Adrenal gland (tissue), 12 donors: Measurements from ENCODE around the gene METTL21C. TPM values are rescaled to one million over a fixed set of nuclear protein-coding genes. Genes with fewer than 3 reads are reported as not detected.

ENCODE experiments used
- DNase-seq, 7 donors: peaks; one replicate each; pipeline ENCODE4 v3.0.0-alpha.2; 2019 to 2020
- H3K27ac ChIP-seq, 5 donors: fragments of 200-600 bp; sonication (generic) in 4 of 5; 1 replicate in 3 of 5; 2 replicates in 2 of 5; pipeline versions ENCODE4 v1.5.1 to v1.8.0; 2016 to 2020; ENCODE audit warnings: mild to moderate bottlenecking in 1 of 5
- H3K27me3 ChIP-seq: fragments of 200-600 bp; 2 replicates; pipeline ENCODE4 v1.8.0; 2021
- H3K36me3 ChIP-seq, 2 donors: fragments of 200-600 bp; replicated peaks in 1 of 2; 1 replicate in 1 of 2; 2 replicates in 1 of 2; pipeline versions ENCODE4 v1.5.1 to v1.8.0; 2018 to 2022
- H3K4me1 ChIP-seq, 2 donors: fragments of 200-600 bp; replicated peaks in 1 of 2; 1 replicate in 1 of 2; 2 replicates in 1 of 2; pipeline versions ENCODE4 v1.5.1 to v1.8.0; 2018 to 2021
- H3K4me3 ChIP-seq, 4 donors: fragments of 200-600 bp; sonication (generic) in 3 of 4; one replicate each; pipeline ENCODE4 v1.5.1; 2016 to 2018
- H3K9me3 ChIP-seq, 3 donors: fragments of 200-600 bp; sonication (generic) in 1 of 3; replicated peaks in 1 of 3; 1 replicate in 2 of 3; 2 replicates in 1 of 3; pipeline versions ENCODE4 v1.5.1 to v1.8.0; 2016 to 2021
- POLR2A ChIP-seq, 2 donors: fragments of 450-650 bp; IDR thresholded peaks; one replicate each; pipeline ENCODE4 v1.6.1; 2017; ENCODE audit warnings: antibody characterized with exemption in 2 of 2, mild to moderate bottlenecking in 2 of 2, moderate library complexity in 1 of 2
- WGBS, 4 donors: extraction: QIAGEN DNeasy Blood & Tissue Kit in 2 of 4; methylation state at CpG; one replicate each; pipeline versions ENCODE4 v1.1.5 to v1.1.7; 2013 to 2017; 5-methylcytosine and 5-hydroxymethylcytosine counted together
- intact Hi-C, 2 donors: fragments of 100-400 bp; cut with DNase I; formaldehyde crosslinking; loops; one replicate each; pipeline versions ENCODE4 v1.14.1 to v1.15.0; 2022 to 2023
- polyA plus RNA-seq, 3 donors: library from polyadenylated mRNA; stranded (reverse); fragments of 200-250 nt in 2 of 3; fragments of 350-450 nt in 1 of 3; fragmentation: Illumina TruSeq in 1 of 3; extraction: RNeasy Lipid Tissue Mini Kit (QIAGEN cat#74804) in 1 of 3; gene quantifications; one replicate each; pipeline ENCODE4 v1.2.3, GENCODE V29; 2013 to 2014
- total RNA-seq, 9 donors: library from RNA; depleted of rRNA in 4 of 9; stranded (reverse); fragments of >200 nt in 4 of 9; fragments of 120-200 nt in 1 of 9; fragmentation: NEBNext Ultra II Directional in 1 of 9; extraction: Animal tissue kit (Norgen Biotek cat#: 25700) in 1 of 9; gene quantifications; one replicate each; pipeline versions ENCODE4 v1.1.0 to v1.2.4, GENCODE V29; 2013 to 2023
- TF ChIP-seq, protein P1 (sequence below), 6 experiments: fragments of 450-650 bp in 4 of 6; fragments of 200-600 bp in 2 of 6; sonication (generic) in 1 of 6; IDR thresholded peaks; 1 replicate in 5 of 6; 2 replicates in 1 of 6; pipeline versions ENCODE4 v1.5.1 to v1.8.0; 2016 to 2021; ENCODE audit warnings: antibody characterized with exemption in 6 of 6, mild to moderate bottlenecking in 2 of 6, moderate library complexity in 1 of 6
- donor health status: healthy with polysubstance abuse.
- donor health status: Bipolar disorder and iron deficiency.
- donor health status: DM: yes; HTN: yes; CAD: no.
- donor health status: DM: no; HTN: no; CAD: no.
- donor health status: DM: no; HTN: no; CAD: no.
- donor health status: DM: yes; HTN: yes; CAD: no.

Gene METTL21C
- total and polyA plus RNA-seq, 12 donors: not detected

DNA sequence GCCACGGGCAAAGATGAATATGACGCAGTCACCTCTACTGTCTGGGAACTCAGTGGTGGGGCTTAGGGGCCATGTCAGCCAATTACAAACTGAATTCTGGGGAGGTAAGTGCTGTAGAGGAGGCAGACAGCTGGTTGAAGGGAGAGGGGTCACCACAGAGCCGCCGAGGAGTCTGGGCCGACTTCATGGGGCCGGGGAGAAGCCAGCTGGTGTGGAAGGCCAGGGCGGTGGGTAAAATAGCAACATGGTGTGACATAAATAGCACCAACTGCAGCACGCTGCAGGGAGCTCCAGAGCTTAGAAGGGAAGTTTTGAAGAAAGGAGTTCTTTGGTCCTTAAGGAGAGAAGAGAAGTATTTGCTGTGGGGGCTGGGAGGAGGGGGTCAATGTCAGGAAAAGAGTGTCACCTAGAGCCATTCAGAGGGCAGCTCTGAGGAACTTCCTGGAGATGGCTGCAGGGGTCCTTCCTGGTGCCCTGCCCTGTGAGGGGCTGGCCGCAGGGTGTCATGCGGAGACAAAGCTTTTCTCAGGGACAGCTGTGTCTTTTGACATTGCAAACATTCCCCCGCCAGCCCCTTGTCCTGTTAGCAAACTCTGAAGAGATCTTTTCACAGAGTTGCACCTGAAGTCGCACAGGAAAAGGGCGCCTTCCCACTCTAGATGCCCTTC lies 6.4 kb downstream of the METTL21C start:
- intact Hi-C loops: no loop called here
- no peak for DNase-seq
- 34 to 44% (median 41%) methylated on average over 11 to 13 of the region's 13 CpGs for WGBS, 4 donors
- H3K4me3 ChIP-seq: no peak overlapping the region
- no peaks in the 10 kb centered on the region for H3K9me3 ChIP-seq
- H3K27ac ChIP-seq: no peak overlapping the region
- no peaks in the 10 kb centered on the region for H3K4me1 ChIP-seq
- no peak for TF ChIP-seq POLR2A (IDR thresholded peaks at IDR 0.05)
- TF ChIP-seq, protein P1, sequence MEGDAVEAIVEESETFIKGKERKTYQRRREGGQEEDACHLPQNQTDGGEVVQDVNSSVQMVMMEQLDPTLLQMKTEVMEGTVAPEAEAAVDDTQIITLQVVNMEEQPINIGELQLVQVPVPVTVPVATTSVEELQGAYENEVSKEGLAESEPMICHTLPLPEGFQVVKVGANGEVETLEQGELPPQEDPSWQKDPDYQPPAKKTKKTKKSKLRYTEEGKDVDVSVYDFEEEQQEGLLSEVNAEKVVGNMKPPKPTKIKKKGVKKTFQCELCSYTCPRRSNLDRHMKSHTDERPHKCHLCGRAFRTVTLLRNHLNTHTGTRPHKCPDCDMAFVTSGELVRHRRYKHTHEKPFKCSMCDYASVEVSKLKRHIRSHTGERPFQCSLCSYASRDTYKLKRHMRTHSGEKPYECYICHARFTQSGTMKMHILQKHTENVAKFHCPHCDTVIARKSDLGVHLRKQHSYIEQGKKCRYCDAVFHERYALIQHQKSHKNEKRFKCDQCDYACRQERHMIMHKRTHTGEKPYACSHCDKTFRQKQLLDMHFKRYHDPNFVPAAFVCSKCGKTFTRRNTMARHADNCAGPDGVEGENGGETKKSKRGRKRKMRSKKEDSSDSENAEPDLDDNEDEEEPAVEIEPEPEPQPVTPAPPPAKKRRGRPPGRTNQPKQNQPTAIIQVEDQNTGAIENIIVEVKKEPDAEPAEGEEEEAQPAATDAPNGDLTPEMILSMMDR (IDR thresholded peaks at IDR 0.05): no peak
- H3K27me3 ChIP-seq: peaks cover 22% of the 10 kb centered on the region
- H3K36me3 ChIP-seq: no peaks in the 10 kb centered on the region

DNA sequence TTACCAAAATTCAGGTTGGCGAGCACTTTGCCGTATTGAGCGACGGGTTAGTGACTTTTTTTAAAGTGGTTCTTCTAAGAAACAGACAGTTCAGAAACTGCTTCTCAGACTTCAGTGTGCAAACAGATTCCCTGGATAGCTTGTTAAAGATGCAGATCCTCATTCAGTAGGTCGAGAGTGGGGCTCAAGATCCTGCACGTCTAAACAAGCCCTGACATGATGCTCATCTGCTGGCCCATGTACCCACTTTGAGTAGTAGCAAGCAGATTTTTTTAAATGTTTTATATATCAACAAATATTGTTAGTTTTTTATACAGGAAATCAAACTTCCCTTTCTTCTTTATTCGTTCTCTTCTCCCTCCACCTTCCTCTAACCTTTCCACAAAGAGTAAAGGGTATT lies 7.3 kb downstream of the METTL21C start:
- intact Hi-C loops: no loop called here
- no peak overlapping the region for H3K4me3 ChIP-seq
- H3K27me3 ChIP-seq: peaks cover 18% of the 10 kb centered on the region
- H3K9me3 ChIP-seq: no peaks in the 10 kb centered on the region
- H3K4me1 ChIP-seq: no peaks in the 10 kb centered on the region
- H3K27ac ChIP-seq: no peak overlapping the region
- TF ChIP-seq, protein P1 (IDR thresholded peaks at IDR 0.05): no peak
- TF ChIP-seq POLR2A (IDR thresholded peaks at IDR 0.05): no peak
- H3K36me3 ChIP-seq: no peaks in the 10 kb centered on the region
- 74 to 80% (median 78%) methylated on average over 7 of the region's 7 CpGs for WGBS, 4 donors
- no peak for DNase-seq

DNA sequence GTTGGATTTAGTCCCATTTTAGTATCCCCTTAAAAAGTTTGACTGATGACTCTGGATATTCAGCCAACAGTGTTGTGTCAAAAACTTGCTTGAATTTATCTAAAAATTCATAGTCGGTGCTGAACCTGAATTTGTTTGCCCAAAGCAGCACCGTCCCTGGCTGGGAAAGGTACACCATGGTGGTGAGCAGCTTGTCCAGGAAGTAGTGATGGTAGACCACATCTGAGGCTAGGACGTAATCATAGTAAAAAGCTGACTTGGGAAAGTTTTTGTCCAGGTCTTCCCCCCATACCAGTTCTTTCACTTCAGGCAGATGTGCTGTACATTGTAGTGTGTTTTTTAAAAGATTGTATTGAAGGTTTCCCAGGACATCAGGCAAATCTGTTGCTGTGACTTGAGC lies 8.8 kb downstream of the METTL21C start:
- Histone ChIP-seq H3K4me3 (no peak overlapping the region), H3K4me1 (no peaks in the 10 kb centered on the region), H3K36me3 (no peaks in the 10 kb centered on the region), H3K27me3 (peaks cover 6% of the 10 kb centered on the region), H3K27ac (no peak overlapping the region), H3K9me3 (no peaks in the 10 kb centered on the region)
- no peak for TF ChIP-seq POLR2A (IDR thresholded peaks at IDR 0.05)
- TF ChIP-seq, protein P1 (IDR thresholded peaks at IDR 0.05): no peak
- intact Hi-C loops: no loop called here
- DNase-seq: no peak
- WGBS, 4 donors: 71 to 82% (median 77%) methylated on average over 3 of the region's 3 CpGs

DNA sequence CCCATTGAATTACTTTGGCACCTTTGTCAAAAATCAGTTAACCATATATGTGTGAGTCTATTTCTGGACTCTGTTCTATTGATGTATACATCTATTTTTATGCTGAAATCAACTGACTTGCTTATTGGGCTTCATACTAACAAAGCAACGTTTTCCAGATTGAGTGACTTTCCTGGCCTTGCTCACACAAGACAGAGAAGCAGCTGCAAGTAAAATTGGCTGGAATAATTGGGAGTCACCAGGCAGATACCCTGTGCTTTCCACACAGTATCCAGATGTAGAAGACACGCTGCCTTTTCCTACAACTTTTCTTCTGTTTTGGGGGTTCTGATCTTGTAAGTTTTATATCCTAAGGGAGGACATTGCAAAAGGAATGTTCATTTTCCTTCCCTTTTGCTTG lies 11.2 kb downstream of the METTL21C start:
- DNase-seq: no peak
- no peaks in the 10 kb centered on the region for H3K9me3 ChIP-seq
- H3K27ac ChIP-seq: no peak overlapping the region
- peaks cover 0 to 11% of the 10 kb centered on the region in 2 donors for H3K36me3 ChIP-seq
- 58 to 69% (median 63%) methylated on average over 2 of the region's 2 CpGs for WGBS, 4 donors
- H3K4me1 ChIP-seq: no peaks in the 10 kb centered on the region
- H3K4me3 ChIP-seq: no peak overlapping the region
- no peak for TF ChIP-seq POLR2A (IDR thresholded peaks at IDR 0.05)
- TF ChIP-seq, protein P1 (IDR thresholded peaks at IDR 0.05): no peak
- intact Hi-C loops: no loop called here
- H3K27me3 ChIP-seq: no peaks in the 10 kb centered on the region
